ENCODE results near the gene GPR17. TPM values are rescaled to one million over a fixed set of nuclear protein-coding genes. Genes with fewer than 3 reads are reported as not detected.

GPR17 gene
- total RNA-seq, 1 donor from 2014 or later = not detected

- DNase-seq (ENCODE audit: low read depth, low spot score) = no peak
Measured at GRCh38 chr2:127641846-127642507, 4.0 kb upstream of the GPR17 start.

GRCh38 chr2:127642706-127643438, 3.1 kb upstream of the GPR17 start:
- DNase-seq (ENCODE audit: low read depth, low spot score) = no peak

GRCh38 chr2:127643439-127644065, 2.4 kb upstream of the GPR17 start:
- no peak for DNase-seq (ENCODE audit: low read depth, low spot score)

- DNase-seq (ENCODE audit: low read depth, low spot score) = no peak
Measured at GRCh38 chr2:127644066-127645025, 1.6 kb upstream of the GPR17 start.

GRCh38 chr2:127645026-127645394, 943 bp upstream of the GPR17 start:
- DNase-seq (ENCODE audit: low read depth, low spot score) = no peak

- DNase-seq (ENCODE audit: low read depth, low spot score) = no peak
Measured at GRCh38 chr2:127646487-127647241, 711 bp downstream of the GPR17 start.

- no peak for DNase-seq (ENCODE audit: low read depth, low spot score)
Measured at GRCh38 chr2:127647242-127648190, 1.6 kb downstream of the GPR17 start.

- DNase-seq (ENCODE audit: low read depth, low spot score) = no peak
Measured at GRCh38 chr2:127648321-127648720, 2.4 kb downstream of the GPR17 start.

- DNase-seq (ENCODE audit: low read depth, low spot score) = no peak
Measured at GRCh38 chr2:127649100-127649611, 3.2 kb downstream of the GPR17 start.

GRCh38 chr2:127649684-127650040, 3.7 kb downstream of the GPR17 start:
- DNase-seq (ENCODE audit: low read depth, low spot score) = peak; percentile 64

GRCh38 chr2:127650041-127650784, 4.3 kb downstream of the GPR17 start:
- DNase-seq (ENCODE audit: low read depth, low spot score) = no peak

- DNase-seq (ENCODE audit: low read depth, low spot score) = no peak
Measured at GRCh38 chr2:127650785-127651380, 4.9 kb downstream of the GPR17 start.

GRCh38 chr2:127651381-127651809, 5.4 kb downstream of the GPR17 start:
- DNase-seq (ENCODE audit: low read depth, low spot score) = no peak

GRCh38 chr2:127651971-127652550, 6.1 kb downstream of the GPR17 start:
- no peak for DNase-seq (ENCODE audit: low read depth, low spot score)

- DNase-seq (ENCODE audit: low read depth, low spot score) = no peak
Measured at GRCh38 chr2:127652786-127653357, 6.9 kb downstream of the GPR17 start.

GRCh38 chr2:127653421-127654083, 7.6 kb downstream of the GPR17 start:
- no peak for DNase-seq (ENCODE audit: low read depth, low spot score)

Data from pulmonary artery endothelial cell (primary cell).